Measurements from ENCODE around the gene CCR7.

The CCR7 gene

DNA sequence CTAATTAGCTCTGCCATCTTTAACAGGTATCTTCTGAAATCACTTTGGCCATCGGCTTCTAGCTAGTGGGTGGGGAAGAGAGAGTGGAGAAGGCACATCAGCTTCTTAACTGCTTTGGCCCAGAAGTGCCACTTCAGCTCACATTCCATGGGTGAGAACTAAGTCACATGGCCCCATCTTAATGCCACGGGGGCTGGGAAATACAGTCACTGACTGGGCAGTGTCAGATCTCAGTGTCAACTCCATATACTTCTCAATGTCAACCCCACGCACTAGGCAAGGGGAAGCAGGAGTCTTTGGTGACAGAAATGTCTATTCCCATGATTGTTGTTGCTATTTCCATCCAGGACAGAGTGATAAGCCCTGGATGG, 29.4 kb downstream of the CCR7 start:
- no peak for DNase-seq (ENCODE audit: low read depth in 2 of 2)

DNA sequence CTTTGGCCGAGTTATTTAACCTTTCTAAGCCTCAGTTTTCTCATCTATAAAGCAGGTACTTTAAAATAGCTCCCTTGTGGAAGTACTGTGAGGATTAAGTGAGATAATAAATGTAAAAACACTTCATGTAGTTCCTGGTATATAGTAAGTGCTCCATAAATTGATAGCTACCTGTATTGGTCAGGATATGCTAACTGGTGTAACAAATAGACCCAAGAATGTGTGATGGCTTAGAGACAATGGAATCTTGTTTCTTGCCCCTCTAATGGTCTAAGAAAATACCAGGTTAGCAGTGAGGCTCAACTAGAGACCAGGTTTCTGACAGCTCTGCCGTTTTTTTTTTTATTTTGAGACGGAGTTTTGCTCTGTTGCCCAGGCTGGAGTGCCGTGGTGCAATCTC, 29.8 kb downstream of the CCR7 start:
- no peak for DNase-seq (ENCODE audit: low read depth in 2 of 2)

DNA sequence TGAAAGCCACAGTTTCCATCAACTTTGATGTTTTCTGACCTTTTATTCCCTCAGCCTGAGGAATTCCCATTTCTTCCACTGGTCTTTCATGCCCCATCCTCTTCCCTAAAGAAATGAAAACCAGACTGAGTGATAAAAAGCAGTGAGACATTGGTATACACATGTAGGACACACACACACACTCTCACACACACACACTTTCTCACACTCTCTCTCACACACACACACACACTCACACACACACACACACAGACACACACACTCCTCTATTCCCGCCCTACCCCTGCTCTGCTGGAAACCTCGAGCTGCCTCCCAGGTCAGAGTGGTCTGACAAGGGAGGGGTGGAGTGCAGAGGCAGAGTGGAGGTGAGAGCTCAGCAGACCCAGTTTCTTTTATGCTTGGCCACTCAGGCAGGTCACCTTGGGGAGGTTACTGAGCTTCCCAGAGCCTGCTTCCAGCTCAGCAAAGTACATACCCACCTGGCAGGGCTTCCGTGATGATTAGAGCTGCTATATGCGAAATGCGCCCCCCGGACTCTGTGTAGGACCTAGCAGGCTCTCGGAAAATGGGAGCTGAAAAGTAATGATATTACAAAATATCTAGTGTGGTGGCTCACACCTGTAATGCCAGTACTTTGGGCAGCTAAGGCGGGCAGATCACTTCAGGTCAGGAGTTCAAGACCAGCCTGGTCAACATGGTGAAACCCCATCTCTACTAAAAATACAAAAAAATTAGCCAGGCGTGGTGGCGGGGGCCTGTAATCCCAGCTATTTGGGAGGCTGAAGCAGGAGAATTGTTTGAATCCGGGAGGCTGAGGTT, 30.7 kb downstream of the CCR7 start:
- DNase-seq (ENCODE audit: low read depth in 2 of 2), result no peak

DNA sequence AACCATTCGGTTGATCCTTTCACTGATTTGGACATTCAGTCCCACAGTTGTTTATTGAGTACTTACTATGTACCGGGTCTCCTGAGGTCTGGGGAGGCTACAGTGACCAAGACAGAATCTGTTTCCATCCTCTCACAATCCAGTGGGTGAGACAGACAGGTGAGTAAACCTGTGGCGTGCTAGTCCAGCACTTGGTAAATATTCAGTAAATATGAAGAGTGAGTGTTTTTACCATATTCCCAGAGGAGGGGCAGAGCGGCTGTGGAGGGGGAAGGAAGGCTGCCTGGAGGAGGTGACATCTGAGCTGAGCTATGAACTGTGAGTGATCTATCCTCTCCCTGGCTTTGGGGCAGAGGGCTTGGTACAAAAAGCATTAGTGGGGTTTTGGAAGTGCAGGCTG, 31.4 kb downstream of the CCR7 start:
- no peak for DNase-seq (ENCODE audit: low read depth in 2 of 2)

DNA sequence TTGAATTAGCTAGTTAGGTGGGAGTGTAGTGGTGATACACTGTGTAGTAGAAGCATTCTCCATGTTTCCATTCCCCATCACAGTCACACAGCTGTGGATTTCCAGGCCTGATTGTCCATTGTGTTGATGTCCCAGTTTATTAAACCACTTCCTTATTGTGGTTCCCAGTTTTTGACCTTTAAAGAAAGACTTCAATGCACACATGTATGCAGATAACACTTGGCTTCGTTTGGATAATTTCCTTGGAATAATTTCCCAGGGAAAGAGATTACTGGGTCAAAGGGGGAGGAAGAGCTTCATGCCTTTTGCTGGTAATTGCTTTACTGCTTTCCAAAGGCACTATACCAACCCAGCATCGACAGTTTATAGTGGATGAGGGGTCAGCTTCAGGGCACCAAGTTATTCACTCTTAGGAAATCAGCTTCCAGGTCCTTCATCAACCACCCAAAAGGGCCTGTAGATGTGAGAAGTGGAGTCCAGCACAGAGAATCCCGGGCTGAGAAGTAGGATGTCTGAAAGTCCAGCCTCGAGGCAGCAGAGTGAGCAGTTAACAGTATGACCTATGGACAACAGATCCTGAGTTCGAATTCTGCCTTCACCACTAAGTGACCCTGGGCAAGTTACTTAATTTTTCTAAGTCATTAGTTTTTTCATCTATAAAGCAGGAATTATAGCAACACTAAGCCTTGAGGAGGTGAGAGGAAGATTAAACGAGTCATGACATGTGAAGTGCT, 32.6 kb downstream of the CCR7 start:
- DNase-seq (ENCODE audit: low read depth in 2 of 2), result no peak

DNA sequence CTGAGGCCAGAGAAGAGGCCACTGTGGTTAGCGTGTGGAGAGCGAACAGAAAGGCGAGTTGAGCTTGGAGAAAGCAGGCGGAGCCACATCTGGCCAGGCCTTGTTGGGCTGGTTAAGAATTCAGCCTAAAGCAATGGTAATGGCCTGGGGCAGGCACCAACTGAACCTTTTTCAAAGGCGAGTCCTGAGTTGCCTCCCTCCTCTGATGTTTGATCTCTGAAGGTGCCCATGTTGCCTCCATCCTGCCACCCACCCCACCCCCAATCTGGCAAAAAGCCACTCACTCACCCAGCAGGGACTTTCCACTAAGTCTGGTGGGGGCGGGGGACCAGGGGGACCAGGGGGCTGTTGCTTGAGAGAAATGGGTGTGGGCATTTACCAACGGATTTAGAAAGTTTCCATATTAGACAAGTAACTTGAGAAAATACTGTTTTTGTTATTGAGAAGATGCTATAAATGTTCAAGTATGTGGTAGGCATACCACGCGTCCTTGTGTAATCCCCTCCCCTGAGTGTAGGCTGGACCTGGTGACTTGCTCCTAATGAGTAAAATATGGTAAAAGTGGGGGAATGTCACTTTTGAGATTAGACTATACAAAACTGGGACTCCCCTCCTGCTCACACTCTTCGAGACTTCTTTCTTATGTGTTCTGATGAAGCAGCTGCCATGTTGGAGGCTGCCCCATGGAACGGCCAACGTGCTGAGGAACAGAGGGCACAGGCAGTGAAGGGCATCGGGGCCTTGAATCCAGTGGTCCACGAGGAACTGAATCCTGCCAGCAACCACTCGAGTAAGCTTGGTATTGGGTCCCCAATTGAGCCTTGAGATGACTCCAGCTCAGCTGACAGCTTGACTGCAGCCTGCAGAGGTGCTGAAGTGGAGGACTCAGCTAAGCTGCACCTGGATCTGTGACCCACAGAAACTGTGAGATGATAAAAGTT, 34.0 kb downstream of the CCR7 start:
- peak in 1 of 2 donors; percentile 37 for DNase-seq (ENCODE audit: low read depth in 2 of 2)

DNA sequence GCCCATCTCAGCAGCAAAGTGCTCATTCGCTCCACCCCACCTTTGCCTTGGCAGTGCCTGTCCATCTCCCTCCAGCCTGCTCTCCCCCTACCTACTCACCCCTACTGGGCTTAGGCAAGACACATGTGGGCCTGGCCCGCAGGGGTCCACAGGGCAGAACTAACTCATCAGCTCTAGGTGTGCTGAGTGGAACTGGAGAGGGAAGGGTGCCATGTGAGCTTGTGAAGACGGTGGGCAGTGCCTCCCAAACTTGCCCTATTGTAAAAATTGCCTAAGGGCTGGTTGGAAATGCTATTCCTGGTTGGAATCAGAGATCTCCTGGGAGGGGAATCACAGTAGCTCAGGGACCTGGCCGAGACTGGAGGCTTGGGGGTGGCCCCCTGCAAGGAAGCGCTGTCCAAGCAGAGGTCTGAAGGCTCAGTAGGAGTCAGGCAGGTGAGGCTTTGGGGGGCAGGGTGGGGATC, 34.7 kb downstream of the CCR7 start:
- DNase-seq (ENCODE audit: low read depth in 2 of 2), result no peak

DNA sequence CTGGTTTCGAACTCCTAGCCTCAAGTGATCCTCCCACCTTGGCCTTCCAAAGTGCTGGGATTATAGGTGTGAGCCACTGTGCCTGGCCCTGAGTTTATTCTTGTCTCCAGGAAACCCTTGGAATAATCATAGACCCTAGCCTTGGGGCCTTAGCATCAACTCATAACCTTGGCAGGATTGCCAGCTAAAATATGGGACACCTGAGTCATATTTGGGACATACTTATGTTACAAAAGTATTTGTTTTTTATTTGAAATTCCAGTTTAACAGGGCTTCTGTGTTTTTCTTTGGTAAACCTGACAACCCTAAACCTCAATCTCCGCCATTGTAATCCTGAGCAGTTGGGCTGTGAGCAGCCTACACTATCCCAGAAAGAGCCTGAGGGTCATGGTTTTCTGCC, 35.3 kb downstream of the CCR7 start:
- no peak for DNase-seq (ENCODE audit: low read depth in 2 of 2)

DNA sequence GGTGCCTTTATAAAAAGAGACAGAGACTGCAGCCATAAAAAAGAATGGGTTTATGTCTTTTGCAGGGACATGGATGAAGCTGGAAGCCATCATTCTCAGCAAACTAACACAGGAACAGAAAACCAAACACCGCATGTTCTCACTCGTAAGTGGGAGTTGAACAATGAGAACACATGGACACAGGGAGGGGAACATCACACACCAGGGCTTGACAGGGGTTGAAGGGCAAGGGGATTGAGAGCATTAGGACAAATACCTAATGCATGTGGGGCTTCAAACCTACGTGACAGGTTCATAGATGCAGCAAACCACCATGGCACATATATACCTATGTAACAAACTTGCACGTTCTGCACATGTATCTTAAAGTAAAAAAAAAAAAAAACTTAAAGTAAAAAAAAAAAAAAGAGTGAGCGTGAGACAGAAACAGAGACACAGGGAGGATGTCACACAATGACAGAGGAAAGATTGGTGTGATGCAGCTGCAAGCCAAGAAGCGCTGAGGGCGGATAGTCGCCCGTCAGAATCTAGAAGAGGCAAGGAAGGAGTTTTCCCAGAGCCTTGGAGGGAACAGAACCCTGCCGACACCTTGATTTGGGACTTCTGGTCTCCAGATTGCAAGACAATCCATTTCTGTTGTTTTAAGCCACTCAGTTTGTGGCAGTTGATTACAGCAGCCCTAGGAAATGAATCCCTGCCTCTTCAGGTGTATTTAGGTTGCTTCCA, 36.4 kb downstream of the CCR7 start:
- no peak for DNase-seq (ENCODE audit: low read depth in 2 of 2)

DNA sequence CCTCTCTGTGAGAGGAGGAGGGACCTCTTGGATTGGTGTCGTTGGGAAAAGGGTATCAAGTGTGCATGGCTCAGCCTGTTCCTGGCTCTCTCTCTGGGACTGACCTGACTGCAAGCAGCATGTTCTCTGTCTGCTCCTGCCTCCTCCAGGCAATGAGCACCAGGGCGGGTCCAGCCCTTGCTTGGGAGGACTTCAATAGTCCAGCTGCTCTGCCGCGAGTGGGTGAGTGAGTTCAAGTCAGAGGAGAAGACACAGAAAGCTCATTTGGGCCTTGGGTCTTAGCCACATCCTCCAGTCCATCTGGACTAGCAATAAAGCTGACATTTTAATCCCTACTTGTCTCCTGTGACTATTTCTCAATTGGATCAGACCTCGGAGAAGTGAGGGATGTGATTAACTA, 38.6 kb downstream of the CCR7 start:
- no peak for DNase-seq (ENCODE audit: low read depth in 2 of 2)

DNA sequence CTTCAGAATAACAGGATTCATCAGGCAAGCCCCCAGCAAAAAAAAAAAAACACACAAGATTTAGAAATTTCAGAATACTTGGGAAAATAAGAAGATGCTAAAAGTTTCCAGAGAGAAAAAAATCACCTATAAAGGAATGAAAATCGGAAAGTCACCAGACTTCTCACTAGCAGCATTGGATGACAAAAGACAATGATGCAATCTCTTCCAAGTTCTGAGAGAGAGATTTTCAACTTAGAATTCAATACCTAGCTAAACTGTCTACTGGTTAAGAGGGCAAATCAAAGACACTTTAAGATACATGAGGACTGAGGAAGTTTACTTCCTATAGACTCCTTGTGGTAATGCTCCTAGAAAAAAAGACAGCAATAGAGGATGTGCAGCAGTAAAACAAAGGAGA, 40.0 kb downstream of the CCR7 start:
- DNase-seq (ENCODE audit: low read depth in 2 of 2), result no peak

DNA sequence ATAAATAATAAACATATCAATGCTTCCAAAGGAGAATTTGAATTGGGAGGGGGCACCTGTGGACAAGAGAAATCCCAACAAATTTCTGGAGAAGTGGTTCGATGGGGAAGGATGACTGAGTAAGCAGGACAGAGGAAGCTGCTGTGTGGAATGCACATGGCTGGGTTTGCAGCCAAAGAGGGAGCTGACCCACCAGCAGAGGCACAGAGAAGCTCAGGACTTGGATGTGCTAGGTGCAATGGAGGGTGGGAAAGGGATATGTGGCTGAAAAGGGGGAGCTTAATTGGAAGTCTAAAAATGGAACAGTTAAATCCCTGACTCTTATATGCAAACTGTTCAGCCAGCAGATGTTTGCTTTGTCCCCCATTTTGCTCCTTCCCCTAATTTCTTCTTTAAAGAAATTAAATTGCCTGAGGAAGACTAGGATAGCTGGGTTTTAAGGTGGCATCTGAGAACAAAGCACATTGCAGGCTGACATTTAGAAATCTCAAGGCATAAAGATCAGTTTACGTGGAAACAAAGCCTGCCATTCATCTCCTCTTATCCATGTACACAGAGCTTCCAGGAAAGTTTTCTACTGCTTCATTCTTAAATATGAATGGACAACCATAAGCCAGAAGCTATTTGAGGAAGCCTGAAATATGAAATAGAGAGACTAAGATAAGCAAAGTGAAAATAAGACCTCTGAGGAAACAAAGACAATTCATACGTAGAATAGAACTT, 40.9 kb downstream of the CCR7 start:
- no peak for DNase-seq (ENCODE audit: low read depth in 2 of 2)

DNA sequence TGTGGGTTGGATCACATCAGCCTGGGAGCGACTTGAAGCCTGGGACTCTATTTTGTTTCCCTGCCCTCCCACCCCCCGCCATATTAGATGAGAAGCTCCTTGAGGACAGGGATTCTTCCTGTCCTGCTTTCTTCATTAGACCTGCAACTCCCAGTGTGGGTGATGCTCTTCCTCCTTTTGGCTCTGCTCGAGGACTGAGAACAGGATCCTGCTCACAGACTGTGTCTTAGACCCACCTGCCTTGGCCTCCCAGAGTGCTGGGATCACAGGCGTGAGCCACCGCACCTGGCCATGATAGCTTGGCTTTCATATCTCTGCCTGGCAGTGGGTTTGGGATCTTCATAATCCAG, 42.3 kb downstream of the CCR7 start:
- DNase-seq (ENCODE audit: low read depth in 2 of 2), result no peak

DNA sequence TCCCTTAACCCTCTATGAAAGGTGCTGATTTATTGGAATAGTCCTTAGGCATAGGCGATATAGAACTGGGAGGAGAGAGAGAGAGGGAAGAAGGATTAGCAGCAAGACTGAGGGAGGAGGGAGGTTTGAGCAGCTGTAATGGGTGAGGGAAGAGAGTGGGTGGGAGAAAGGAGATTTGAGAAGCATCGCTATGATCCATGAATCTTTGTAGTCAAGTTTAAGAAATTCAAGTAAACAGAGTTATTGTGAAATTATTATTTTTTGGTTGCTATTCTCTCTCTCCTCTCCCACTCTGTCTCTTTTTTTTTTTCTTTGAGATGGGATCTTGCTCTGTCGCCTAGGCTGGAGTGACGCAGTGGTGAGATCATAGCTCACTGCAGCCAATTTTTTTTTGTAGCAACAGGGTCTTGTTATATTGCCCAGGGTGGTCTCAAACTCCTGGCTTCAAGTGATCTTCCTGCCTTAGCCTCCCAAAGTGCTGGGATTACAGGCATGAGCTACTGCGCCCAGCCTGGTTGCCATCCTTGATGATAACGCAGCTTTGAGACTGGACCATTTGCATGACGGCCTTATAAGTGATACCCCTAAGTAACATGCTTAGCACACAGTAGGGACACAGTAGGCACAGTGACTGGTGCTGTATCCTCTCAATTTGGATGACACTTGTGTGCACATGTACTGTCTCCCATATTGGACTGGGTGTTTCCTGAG, 42.9 kb downstream of the CCR7 start:
- DNase-seq (ENCODE audit: low read depth in 2 of 2), result no peak

DNA sequence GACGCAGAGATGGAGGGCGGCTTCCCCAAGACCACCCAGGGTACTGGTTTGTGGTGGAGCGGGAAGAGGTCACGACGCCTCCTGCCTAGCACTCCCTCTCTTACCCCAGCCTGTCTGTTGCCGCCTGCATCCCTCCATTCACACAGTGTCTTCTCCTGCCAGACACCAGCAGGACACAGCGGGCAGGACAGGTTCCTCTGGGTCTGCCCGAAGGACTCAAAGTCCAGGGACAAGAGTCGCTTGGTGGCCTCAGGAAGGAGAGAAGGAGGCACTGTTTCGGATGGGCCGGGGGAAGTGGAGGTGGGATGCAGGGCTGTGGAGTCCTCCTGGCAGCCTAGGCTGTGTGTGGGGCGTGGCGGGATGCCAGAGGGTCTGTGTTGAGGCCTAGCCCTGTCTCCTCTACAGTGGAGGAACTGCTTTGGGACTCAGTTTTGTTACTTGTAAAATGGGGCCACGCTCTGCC, 44.2 kb downstream of the CCR7 start:
- DNase-seq (ENCODE audit: low read depth in 2 of 2), result no peak

DNA sequence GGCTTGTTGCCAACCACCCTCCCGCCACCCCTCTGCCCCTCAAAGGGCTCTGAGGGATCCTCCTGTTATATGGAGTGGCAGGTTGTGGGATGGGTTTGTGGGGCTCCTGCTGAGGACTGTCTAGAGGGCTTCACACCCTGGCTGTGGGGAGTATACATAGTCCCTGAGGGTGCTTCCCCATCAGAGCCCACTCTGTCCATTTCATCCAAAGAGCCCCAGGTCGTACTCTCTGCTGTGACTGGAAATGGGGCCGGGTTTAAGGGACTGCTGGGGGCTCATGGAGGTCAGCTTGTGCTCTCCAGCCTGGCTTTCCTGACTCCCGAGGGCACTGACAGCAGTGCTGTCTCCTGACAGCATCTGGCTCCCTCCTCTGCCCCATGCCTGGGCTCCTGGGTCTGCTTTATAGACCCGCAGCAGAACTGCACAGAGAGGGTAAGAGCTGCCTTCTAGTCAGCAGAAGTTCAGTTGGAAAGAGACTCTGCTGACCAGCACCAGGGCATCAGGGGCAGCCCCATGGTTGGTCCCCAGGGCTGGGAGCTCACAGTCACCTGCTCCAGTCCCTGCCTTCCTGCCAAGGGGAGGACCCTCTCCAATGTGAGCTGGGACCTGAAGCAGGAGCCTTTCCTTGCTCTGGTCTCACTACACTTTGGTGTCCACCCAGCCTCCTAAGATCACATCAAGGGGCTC, 46.0 kb downstream of the CCR7 start:
- DNase-seq (ENCODE audit: low read depth in 2 of 2), result no peak

DNA sequence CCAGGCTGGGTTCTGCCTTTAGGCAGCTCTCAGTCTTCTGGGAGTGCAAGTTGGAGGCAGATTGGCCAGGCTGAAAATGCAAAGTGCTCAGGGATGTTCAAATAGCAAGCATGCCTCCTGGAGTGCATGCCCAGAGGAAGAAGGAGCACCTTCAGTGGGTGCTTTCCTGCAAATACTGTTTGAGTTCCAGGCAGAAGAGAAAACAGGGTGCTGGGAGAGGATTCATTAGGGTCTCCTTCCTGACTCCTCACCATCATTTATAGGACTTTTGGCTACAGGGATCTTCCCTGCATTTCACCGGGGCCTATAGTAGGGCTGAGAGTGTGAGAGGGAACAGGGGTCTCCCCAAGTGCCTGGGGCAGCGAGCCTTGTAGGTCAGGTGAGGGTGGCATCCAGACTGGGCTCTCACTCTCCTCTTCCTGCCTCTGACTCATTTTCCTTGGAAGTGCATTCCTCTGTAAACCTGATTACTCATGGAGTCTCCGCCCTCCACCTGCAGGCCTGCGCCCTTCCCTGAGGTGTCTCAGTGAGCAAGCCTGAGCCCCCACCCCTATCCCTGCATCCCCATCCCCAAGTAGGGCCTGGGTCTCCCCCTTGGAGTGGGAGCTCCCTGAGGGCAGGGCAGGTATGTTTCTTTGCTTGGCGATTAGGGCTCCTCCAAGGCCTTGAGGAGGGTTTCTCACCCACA, 46.7 kb downstream of the CCR7 start:
- no peak for DNase-seq (ENCODE audit: low read depth in 2 of 2)

DNA sequence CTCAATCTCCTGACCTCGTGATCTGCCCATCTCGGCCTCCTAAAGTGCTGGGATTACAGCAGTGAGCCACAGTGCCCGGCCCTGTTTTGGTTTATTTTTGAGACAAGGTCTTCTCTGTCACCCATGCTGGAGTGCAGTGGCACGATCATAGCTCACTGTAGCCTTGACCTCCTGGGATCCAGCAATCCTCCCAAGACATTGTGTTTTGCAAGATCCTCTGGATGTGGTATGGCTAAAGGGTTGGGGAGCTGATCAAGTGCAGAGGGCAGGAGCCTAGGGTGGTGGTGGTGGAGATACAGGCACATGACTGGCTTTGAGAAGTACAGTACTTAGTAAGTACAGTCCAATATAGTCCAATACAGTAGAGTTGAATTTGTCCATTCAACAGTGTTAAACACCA, 47.3 kb downstream of the CCR7 start:
- no peak for DNase-seq (ENCODE audit: low read depth in 2 of 2)

DNA sequence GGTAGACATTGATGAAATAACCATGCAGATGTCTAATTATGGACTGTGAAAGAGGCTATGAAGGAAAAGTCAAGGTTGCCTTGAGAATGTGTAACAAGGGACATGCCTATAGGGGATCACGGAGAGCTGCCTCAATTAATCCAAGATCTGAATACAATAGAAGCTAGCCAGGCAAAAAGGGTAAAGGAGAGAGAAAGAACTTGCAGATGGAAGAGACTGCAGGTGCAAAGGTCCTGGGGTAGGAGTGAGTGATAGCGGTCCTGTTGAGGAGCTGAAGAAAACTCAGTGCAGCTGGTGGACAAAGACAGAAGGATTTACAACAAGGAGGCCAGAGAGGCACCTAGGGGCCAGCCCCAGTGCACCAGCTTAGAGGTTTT, 48.0 kb downstream of the CCR7 start:
- no peak for DNase-seq (ENCODE audit: low read depth in 2 of 2)

Measured in stimulated activated CD8-positive, alpha-beta memory T cell treated with anti-CD3 and anti-CD28 coated beads, Interleukin-2, amount 100 ng/mL, for 1 hour (primary cell).